GM18907 (cell line): ENCODE data around the gene MLPH.

Source experiments
- ATAC-seq: cut with Tn5 transposase; IDR thresholded peaks from one replicate; pipeline ENCODE4 v1.9.1; 2021; ENCODE audit warnings: mild to moderate bottlenecking, moderate library complexity; ENCODE audit not compliant: unreplicated experiment

Gene MLPH

DNA sequence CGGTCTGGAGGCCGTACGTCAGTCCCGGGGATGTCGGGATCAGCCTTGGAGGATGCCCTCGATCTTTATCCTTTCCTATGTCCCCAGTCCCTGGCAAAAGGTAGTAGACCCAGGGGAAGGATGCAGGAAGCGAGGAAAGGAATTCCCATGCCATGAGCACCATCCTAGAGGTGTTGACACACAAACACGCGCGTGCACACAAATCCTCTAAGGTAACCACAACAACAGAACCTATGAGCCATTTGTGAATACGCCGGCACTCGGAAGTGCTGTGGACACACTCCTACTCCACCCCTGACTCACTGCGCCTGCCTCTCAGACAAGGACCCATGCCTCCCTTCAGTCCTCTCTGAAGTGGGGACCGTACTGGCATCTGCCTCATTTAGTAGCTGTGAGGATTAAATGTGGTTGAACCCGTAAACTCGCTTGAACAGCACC lies 11.3 kb upstream of the MLPH start:
- no peak for ATAC-seq

DNA sequence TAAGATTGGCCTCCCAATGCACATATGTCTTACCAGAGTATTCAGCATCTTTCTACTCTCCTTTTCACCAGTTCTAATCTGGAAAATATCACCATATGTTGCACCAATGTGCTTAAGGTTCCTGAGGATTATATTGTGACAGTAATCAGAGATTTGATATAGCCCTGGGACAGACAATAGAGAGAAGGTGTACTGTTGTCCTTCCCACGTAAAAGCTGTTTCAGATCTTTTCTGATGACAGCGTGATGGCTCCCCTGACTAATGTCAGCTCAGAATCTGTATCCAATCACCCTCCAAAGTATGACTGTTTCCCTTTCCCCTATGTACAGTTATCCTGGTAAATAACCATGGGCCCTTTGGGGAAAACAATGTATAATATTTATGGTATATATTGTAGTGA lies 9.0 kb upstream of the MLPH start:
- ATAC-seq, result no peak

DNA sequence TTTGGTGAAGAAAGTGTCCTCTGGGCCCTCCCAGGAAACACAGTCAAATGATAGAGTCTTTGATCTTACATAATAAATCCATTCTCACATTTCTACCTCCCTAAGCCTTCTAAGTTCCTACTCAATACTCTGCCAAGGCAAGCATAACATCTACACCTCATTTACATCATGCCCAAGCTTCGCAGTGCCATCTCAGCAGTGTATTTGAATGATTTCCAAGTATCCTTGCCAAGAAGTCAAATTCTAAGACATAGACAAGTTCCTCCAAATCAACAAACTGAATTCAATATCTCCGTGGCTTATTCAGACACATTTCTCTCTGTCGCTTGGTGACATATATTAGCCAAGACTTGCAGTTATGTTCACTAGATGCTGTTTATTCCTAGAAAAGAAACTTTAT lies 8.1 kb upstream of the MLPH start:
- no peak for ATAC-seq

DNA sequence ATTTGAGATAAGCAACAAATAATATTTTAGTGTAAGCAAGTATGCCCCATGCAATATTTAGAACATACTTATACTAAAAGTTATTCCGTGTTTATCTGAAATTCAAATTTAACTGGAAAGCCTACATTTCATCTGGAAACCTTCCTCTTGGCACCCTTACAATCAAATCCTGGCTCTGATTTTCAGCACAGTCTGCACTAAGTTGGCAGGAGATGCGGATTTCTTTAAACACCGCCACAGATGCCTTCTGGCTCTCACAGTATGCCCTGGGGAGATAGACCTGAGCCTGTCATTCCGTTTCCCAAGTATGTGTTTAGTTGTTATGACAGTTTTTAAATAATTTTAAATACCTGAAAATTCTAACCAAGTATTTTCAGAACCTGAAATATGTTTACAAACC lies 7.3 kb upstream of the MLPH start:
- ATAC-seq, result no peak

DNA sequence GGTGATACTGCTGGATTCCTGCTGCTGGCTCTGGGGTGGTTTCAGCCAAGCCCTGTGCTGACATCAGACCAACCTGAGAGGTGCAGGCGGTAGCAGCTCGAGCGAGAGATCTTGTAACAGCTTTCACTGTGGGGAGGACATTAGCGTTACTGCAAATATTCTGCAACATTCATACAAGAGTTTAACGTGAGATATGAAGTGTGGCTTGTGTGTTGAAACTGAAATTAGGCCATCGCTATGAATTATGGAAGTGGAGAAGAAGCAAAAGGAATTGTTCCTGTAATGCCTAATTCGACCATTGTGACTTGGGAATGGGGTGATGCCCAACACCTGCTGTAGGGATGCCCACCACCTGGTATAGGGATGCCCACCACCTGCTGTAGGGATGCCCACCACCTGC lies 6.5 kb upstream of the MLPH start:
- no peak for ATAC-seq

DNA sequence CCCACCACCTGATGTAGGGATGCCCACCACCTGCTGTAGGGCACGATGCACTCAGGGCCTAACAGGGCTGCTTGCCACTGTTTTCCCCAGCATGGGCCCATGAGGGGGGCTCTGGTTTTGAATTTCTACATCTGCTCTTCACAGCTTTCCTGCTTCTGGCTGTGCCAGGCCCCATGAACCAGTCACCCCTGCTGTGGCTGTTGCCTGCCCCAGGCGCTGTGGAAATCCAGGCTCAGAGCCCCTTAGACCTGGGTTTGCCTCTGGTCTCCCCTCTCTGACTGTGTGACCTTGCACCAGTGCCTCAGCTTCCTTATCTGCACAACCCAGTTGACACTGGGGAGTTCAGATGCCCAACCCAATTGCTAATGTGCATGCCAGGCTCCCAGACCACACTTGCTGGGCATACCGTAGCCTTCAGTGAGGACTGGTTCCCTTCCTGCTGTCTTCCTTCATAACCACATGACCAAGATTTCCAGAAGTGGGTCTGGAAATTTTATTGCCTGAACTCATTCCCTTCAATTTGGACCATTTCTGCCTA lies 6.0 kb upstream of the MLPH start:
- no peak for ATAC-seq

DNA sequence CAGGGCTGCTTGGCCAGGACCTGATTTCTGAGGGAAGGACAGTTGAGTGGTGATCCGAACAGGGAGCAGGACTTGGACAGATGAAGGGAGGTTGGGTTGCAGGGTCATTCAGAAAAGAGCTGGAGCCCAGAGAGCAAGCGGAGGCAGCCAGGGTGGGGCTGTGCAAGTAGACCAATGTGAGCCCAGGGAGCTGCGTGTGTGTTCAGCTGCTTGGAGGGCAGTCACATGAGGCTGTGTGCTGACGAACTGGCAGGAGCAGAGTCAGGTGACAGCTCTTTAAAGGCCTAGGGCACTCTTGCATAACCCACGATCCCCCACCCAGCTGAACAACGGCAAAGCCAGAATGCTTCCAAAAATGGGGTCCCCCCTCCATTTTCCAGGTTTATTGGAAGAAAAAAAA lies 4.6 kb upstream of the MLPH start:
- no peak for ATAC-seq

DNA sequence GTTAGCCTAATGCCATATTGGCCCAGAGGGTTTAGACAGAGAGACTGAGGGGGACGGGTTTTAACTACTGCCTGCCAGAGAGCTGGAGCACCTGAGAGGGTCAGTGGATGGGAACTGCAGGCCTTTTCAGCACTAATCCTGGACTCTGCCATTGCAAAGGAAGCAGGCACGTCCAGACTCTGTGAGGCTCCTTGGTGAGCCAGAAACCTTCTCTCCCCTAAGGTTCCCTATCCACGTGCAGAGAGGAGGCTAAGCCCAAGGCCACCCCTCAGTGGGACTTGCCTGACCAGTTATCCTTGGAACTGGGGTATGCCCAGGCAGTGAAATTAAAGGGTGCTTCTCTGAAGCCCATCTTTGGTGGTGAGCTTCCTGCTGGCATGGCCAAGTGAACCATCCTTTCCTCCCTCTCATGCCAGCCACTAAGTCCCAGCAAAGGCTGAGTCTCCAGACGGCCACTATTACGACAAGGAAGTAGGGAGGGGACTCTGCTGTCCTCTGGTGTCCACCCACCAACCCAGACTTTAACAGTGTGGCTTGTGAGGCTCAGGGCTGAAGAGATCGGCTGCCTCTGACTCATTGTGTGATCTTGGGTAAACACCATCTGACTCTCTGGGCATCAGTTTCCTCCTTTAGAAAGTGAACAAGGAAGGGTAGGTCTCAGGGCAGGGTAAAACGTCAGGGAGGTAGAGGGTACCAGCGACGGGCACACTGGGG lies 3.9 kb upstream of the MLPH start:
- no peak for ATAC-seq

DNA sequence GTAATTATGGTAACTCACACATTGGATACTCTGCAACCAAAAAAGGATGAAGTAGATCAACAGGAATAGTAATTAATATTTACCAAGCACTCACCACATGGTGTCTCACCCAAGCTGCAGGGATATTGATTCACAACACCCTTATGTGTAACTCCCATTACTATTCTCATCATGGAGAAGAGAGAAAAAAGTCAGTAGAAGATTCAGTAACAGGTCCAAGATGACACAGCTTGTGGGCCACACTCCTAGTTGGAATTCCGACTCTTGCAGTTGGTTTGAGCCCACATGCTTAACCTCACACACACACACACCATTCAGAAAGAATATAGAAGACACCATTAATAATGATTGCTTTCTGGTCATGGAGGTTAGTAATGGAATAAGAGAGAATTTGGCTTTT lies 1.7 kb upstream of the MLPH start:
- no peak for ATAC-seq

DNA sequence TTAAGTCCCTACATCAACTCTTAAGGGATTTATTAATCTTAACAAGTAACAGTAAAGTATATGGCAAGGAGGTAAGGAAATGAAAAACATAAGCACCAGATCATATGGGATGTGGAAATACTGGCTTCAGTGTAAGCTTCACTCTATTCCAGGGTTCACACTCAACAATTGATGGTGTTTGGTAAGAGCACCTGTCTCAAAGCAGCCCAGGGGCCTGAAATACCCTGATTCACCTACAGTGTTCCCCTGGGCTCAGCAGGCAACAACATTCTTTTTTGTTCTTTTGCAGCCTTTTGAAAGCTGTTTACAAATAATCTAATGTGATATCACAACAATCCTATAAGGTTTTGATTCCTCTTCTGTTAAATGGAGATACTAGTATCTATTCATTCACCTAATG lies 1.2 kb upstream of the MLPH start:
- no peak for ATAC-seq

DNA sequence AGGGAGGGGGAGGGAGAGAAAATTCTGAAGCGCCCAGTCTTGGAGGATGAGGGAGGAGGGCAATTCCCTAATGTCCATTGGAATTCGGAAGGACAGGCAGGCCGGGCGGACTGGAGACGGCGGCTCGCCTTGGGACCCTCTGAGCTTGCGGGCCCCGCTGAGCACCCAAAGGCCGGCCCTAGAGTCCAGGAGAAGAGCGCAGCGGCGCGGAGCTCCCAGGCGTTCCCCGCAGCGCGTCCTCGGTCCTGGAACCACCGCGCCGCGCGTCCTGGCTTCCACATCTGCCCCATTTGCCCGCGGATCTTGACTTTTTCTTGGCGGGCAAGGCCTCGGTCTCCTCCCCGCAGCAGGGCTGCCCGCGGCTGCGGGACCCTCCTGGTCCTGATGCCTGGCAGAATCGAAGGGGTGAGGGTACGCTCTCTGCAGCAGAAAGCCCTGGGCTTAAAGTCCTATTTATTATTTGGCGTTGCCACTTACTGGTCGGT lies 675 bp upstream of the MLPH start:
- no peak for ATAC-seq

DNA sequence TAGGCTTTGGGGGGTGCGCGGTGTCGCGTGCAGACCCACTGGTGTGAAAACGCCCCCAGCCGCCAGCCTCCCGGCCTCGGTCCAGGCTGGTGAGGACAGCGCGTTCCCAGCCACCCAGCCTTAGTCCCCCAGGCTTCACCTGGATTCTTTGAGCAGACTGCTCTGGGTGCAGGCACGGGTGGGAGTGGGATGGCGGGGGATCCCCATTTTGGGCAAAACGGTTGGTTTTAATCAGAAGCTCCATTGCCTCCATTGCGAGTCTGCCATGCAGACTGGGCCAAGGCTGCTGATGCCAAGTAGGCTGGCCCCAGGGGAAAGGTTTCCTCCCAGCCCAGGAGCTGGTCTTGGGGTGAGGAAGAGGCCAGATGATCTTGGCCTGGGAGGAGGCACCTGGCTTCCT lies 445 bp downstream of the MLPH start:
- no peak for ATAC-seq

DNA sequence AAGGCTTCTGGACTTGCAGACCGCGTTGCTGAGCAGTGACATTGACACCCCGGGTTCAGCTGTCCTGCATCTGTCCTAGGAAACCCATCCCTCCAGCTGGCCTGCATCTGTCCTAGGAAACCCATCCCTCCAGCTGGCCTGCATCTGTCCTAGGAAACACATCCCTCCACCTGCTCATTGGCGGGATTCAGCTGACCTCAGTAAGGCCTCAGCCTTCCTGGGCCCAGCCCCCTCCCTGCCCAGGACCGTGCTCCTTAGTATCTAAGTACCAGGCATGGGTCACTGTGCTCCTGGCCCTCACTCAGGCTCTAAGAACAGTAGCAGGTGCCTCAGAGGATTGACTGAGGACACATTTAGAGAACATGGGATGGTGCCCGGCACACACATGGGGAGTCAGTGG lies 1.2 kb downstream of the MLPH start:
- ATAC-seq, result no peak

DNA sequence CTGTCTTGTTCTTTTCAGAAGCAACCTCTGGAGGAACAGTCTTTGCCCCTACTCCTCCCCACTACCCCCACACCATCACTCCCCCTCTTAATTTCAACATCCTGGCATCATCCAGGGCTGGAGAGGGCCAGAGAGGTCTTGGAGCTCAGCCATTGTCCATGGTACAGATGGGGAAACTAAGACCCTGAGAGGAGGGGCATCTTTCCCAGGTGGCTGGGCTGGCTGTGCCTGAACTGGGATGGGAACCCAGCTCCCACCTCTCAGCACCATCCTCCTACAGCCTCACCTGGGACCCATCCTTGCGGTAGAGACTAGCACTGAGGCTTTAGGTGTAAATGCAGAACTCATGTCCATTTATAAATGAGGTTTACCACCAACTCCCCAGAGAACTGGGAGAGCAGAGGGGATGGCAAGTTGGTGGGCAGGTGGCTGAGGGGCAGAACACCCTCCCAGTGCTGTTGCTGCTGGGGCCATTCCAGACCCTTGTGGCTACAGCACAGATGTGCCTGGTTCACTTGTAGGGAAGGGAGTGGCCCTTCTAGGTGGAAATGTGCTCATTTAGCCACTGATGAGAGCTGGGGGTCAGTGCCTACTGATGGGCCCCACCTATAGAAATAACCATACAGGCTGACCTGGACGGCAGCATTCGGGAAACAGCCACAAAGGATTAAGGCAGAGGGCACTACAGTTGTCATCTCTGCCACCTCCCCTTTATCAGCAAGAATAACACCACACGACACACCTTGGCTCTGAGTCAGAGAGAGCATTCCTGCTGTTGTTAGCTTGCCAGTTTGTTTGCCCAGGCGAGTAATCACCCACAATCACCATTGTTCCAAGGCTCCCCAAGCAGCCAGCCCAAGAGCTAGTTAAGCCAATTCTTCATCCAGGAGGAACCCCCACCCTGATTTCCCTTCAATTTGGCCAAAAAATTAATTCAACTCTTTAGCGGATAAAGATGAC lies 2.1 kb downstream of the MLPH start:
- no peak for ATAC-seq

DNA sequence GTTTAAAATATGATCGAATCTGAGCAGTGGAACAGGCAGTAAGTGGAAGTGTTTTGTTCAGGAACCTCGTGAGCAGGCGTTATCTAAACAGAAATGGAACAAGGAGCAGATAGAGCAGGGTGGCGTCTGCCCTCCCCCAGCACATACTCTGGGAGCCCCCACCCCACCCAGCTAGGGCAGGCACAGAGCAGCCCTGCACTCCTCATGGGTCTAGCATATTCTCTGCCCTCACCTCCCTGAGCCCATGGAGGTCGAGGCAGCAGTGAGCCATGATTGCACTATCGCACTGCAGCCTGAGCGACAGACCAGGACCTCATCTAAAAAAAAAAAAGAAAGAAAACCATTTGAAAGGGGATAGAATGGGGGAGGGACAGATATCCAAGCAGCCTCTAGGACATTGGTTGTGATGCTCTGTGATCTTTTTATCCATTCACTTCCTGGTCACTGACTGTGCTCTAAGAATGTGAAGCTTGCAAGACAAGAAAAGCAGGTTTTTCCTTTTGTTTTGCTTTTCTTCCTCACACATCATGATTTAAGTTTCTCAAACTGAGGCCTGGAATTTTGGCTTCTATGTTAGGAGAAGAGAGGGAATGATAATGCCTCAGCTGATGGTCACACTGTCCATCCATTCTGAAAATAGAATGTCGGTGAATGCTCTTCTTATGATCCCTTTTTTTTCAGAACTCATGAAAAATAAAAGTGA lies 3.1 kb downstream of the MLPH start:
- no peak for ATAC-seq

DNA sequence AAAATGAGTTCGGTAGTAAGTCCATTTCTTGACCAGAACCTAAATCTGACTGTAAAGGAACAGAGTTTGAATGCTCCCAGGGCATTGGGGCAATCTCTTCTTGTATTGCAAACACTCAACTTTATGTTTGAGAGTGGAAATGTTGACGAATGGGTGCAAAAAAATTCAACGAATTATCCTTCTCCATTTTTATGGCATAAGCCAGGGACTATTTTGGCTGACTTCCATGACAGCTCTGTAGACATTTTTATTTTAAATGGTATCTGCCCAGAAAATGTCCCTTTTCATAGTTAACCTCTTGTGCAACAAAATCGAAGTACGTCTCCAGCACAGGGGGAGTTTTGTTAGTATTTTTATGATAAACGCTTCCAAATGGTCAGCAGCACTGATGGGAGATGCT lies 3.7 kb downstream of the MLPH start:
- no peak for ATAC-seq

DNA sequence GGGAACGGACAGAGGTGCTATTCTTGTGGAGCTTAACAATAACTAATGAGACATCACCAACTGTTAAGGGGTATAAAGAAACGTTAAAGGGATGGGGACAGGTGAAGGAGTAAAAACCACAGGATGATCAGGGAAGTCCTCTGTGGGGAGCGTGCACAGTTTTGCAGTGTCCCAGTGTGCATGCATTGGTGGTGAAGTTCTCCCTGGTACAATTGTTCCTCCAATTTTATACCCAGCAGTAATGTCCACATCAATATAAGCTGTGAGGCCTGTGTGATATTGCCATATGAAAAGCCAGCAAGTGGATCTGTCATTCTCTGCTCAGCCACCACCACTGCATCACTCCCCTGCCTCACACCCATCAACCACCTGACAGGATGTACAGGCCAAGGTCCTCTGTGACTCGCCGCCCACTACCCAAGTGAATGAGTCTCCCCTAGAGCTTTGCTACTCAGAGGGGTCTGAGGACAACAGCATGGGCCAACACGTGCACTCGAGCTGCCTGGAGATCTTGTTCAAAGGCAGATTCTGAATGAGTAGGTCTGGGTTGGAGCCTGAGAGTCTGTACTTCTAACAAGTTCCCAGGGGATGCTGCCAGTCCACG lies 4.6 kb downstream of the MLPH start:
- ATAC-seq, result no peak

DNA sequence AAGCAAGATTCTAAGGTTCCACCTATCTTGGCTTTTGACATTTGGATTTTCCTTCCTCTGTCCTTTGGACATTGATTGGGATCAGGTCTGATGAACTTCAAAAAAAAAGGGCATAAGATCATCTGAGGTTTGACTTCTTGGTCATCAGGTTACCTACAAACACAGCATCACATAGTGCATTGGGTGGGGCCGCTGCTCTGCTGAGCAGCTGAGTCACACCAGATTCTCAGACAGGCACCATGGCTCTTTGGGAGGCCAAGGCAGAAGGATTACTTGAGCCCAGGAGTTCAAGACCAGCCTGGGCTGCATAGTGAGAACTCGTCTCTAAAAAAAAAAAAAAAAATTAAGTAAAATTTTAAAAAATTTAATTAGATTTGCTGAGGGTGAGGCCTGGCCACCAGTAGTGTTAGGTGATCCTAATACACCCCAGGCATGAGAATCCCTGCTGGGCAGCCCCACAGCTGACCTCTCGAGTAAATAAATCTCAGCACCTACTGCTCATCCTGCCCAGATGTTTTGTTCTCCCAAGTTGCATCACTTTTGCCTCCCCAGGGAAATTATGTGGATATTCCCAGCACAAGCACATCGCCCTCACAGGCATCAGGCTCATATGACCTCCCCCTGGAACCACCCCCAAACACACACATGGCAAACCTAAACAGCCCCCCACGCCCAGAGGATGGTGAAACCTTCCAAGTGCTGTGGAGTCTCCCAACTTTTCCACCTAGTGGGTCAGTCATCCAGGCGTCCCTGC lies 5.3 kb downstream of the MLPH start:
- no peak for ATAC-seq

DNA sequence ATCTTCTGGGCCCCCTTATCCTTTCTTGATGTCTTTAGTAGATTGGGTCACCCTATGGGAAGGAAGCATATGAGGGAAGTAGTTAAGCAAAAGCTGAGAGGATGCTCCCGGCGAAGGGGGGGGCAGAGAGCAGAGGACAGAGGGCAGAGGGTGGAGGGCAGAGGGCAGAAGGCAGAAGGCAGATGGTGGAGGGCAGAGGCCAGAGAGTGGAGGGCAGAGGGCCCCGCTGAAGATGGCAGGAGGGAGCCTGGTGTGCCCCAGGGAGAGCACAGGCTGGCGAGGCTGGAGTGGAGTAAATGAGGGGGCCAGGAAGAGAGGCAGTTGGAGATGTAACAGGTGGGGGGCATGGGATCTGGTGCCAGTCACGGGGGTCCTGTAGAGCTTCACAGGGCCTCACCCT lies 7.0 kb downstream of the MLPH start:
- no peak for ATAC-seq

DNA sequence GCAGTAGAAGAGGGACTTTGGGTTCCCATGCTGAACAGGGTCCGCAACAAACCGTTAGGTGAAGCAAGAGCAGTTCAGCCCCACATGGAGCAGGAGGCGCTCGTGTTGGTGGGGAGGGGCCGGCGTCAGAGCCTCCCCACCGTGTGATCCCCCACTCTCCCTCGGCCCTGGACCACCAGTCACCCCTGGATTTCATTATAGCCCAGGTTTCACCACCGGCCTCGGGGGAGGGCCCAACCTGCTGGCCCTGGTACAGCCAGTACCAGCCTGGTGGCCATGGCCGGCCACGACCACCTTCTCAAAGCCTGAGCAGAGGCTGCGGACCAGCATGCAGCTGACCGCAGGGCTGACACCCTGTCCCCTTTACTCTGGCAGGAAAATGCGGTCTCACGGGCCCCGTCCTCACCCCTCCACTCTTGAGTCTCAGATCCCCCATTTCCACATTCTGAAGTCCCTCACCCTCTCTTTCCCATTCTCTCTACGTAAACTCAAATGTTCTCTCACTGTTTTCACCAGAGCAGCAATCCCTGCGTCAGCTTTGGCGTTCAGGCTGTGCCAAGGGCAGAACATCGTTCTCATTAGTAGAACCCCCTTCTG lies 8.6 kb downstream of the MLPH start:
- no peak for ATAC-seq
